PC-9 (cell line): ENCODE data around the gene BCL2. TPM values are rescaled to one million over a fixed set of nuclear protein-coding genes. Genes with fewer than 3 reads are reported as not detected.

Experiments
- BruUV-seq: library from RNA; stranded (reverse); fragments of 400-500 nt; replicated peaks from 2 replicates; lab custom pipeline; 2021; lab: Mats Ljungman, UMichigan
- CTCF ChIA-PET: fragments of 300-600 bp; sonication (Branson Sonifier 250); formaldehyde crosslinking; loops from one replicate; lab custom pipeline; 2022; ENCODE audit warnings: antibody characterized with exemption; lab: Charles Lee
- POLR2A ChIA-PET: fragments of 300-600 bp; sonication (Branson Sonifier 250); formaldehyde crosslinking; loops from one replicate; lab custom pipeline; 2022; ENCODE audit warnings: antibody characterized with exemption; ENCODE audit not compliant: unreplicated experiment; lab: Charles Lee
- DNase-seq, 2 experiments: peaks; one replicate each; pipeline versions ENCODE4 v3.0.0 to v3.0.0-alpha.2; 2015 to 2022; ENCODE audit warnings: mixed read lengths in 1 of 2
- H2AFZ ChIP-seq: fragments of 200-600 bp; sonication (generic); 2 replicates; pipeline ENCODE4 v1.8.1; 2017; ENCODE audit warnings: antibody characterized with exemption
- H3F3A ChIP-seq: fragments of 200-600 bp; sonication (generic); 2 replicates; pipeline ENCODE4 v1.8.1; 2017; ENCODE audit warnings: antibody characterized with exemption, mild to moderate bottlenecking, low read depth; ENCODE audit not compliant: insufficient read depth
- H3K27ac ChIP-seq: fragments of 200-600 bp; sonication (generic); 2 replicates; pipeline ENCODE4 v1.6.1; 2016; ENCODE audit warnings: mixed run types
- H3K27me3 ChIP-seq: fragments of 200-600 bp; sonication (generic); 2 replicates; pipeline ENCODE4 v1.6.1; 2016; ENCODE audit warnings: low read depth, mixed run types; ENCODE audit not compliant: insufficient read depth
- H3K36me3 ChIP-seq: fragments of 200-600 bp; sonication (generic); 2 replicates; pipeline ENCODE4 v1.6.1; 2016; ENCODE audit warnings: low read depth, mixed run types
- H3K4me1 ChIP-seq: fragments of 200-600 bp; sonication (generic); replicated peaks from 2 replicates; pipeline ENCODE4 v1.6.1; 2016; ENCODE audit warnings: mixed run types; ENCODE audit not compliant: insufficient read depth
- H3K4me2 ChIP-seq: fragments of 200-600 bp; sonication (generic); 2 replicates; pipeline ENCODE4 v1.6.1; 2017; ENCODE audit warnings: mixed run types
- H3K4me3 ChIP-seq: fragments of 200-600 bp; sonication (generic); 2 replicates; pipeline ENCODE4 v1.6.1; 2016; ENCODE audit warnings: mixed run types
- H3K79me2 ChIP-seq: fragments of 200-600 bp; sonication (generic); 2 replicates; pipeline ENCODE4 v1.6.1; 2017; ENCODE audit warnings: low read depth, mixed run types
- H3K9me2 ChIP-seq: fragments of 200-600 bp; sonication (generic); 2 replicates; pipeline ENCODE4 v1.8.1; 2017; ENCODE audit warnings: mild to moderate bottlenecking; ENCODE audit not compliant: insufficient read depth
- H3K9me3 ChIP-seq: fragments of 200-600 bp; sonication (generic); 2 replicates; pipeline ENCODE4 v1.8.1; 2016; ENCODE audit warnings: low read depth; ENCODE audit not compliant: insufficient read depth
- H4K20me1 ChIP-seq: fragments of 200-600 bp; sonication (generic); 2 replicates; pipeline ENCODE4 v1.8.1; 2017; ENCODE audit not compliant: insufficient read depth
- EZH2 ChIP-seq: fragments of 200-600 bp; sonication (generic); IDR thresholded peaks from 2 replicates; pipeline ENCODE4 v1.8.0; 2017; ENCODE audit warnings: antibody characterized with exemption, low read depth
- intact Hi-C: fragments of 100-400 bp; cut with micrococcal nuclease; formaldehyde crosslinking; loops from one replicate; pipeline ENCODE4 v1.10.0; 2022; ENCODE audit not compliant: unreplicated experiment
- total RNA-seq: library from RNA; stranded (reverse); gene quantifications from 2 replicates; pipeline ENCODE4 v1.2.3, GENCODE V29; 2021
- TF ChIP-seq, protein P1 (sequence below): fragments of 200-600 bp; sonication (generic); conservative IDR thresholded peaks from 2 replicates; pipeline ENCODE4 v1.6.1; 2017; ENCODE audit warnings: mixed run types, antibody characterized with exemption, mild to moderate bottlenecking, moderate library complexity

Gene BCL2
- total RNA-seq, 1 experiment from 2014 or later, result 2.0 TPM

DNA sequence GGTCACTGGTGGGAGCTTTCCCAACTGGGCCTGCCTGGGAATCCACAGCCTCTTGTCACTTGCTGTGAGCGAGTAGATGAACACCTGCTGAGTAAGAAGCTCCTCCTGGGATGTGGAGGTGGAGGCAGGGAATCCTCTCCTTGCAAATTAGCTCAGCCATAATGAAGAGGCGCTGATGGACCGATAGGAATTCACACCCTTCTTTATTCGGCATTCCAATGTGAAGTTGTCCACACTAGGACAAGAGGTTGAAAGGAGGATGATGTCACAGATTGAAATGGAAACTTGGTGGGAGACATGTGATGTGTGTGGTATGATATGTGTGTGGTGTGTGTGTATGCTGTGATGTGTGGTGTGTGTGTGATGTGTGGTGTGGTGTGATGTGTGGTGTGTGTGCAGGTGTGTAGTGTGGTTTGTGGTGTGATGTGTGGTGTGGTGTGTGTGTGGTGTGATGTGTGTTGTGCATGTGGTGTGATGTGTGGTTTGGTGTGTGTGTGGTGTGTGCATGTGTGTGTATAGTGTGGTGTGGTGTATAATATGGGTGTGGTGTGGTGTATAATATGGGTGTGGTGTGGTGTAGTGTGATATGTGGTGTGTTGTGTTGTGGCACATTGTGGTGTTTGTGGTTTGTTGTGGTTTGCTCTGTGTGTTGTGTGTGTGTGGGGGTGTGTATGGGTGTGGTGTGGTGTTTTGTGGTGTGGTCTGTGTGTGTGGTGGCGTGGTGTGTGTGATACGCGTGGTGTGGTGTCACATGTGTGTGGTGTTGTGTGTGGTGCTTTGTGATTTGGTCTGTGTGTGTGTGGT is 216.4 kb downstream of the BCL2 start:
- Histone ChIP-seq H3K79me2 (no peaks in the 10 kb centered on the region), H3K27me3 (no peaks in the 10 kb centered on the region), H3K4me3 (no peak overlapping the region), H3K4me1 (no peaks in the 10 kb centered on the region), H4K20me1 (no peaks in the 10 kb centered on the region), H3F3A (no peaks in the 10 kb centered on the region), H3K27ac (no peak overlapping the region), H3K4me2 (no peak overlapping the region), H3K9me2 (no peaks in the 10 kb centered on the region), H3K36me3 (no peaks in the 10 kb centered on the region), H3K9me3 (no peaks in the 10 kb centered on the region), H2AFZ (no peak overlapping the region)
- intact Hi-C loops, result no loop called here
- POLR2A ChIA-PET, result no interaction called here
- DNase-seq, result no peak
- CTCF ChIA-PET, result no interaction called here
- BruUV-seq, result no TSS peak
- TF ChIP-seq, protein P1, sequence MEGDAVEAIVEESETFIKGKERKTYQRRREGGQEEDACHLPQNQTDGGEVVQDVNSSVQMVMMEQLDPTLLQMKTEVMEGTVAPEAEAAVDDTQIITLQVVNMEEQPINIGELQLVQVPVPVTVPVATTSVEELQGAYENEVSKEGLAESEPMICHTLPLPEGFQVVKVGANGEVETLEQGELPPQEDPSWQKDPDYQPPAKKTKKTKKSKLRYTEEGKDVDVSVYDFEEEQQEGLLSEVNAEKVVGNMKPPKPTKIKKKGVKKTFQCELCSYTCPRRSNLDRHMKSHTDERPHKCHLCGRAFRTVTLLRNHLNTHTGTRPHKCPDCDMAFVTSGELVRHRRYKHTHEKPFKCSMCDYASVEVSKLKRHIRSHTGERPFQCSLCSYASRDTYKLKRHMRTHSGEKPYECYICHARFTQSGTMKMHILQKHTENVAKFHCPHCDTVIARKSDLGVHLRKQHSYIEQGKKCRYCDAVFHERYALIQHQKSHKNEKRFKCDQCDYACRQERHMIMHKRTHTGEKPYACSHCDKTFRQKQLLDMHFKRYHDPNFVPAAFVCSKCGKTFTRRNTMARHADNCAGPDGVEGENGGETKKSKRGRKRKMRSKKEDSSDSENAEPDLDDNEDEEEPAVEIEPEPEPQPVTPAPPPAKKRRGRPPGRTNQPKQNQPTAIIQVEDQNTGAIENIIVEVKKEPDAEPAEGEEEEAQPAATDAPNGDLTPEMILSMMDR, result no peak

DNA sequence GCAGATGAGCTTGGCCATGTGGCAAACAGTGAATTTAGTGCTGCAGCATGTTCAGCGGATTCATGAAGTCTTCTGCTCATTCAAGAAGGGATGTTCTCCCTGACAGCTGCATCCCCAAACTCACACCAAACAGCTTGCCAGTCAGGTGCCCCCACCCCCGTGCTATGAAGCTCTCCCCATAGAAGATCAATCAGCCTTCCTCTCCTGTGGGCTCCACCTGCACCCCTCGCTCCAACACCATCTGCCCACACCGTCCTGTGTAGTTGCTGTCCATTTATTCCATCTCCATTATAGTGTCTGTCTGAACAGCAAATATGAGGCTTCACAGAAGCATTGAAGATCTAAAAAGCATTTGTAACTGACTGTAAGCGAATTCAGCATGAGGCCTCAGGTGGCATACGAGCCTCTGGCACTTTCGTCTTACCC is 218.9 kb downstream of the BCL2 start:
- intact Hi-C loops, result no loop called here
- Histone ChIP-seq H3K4me1 (no peaks in the 10 kb centered on the region), H2AFZ (no peak overlapping the region), H3K4me2 (no peak overlapping the region), H3F3A (no peaks in the 10 kb centered on the region), H3K79me2 (no peaks in the 10 kb centered on the region), H3K27ac (no peak overlapping the region), H3K4me3 (no peak overlapping the region), H4K20me1 (no peaks in the 10 kb centered on the region), H3K36me3 (no peaks in the 10 kb centered on the region), H3K9me2 (no peaks in the 10 kb centered on the region), H3K9me3 (no peaks in the 10 kb centered on the region; the same call in 1 of the 2 replicates), H3K27me3 (no peaks in the 10 kb centered on the region)
- no peak for TF ChIP-seq EZH2
- TF ChIP-seq, protein P1, result no peak
- no peak for DNase-seq
- CTCF ChIA-PET, result no interaction called here
- no TSS peak for BruUV-seq
- POLR2A ChIA-PET, result no interaction called here

DNA sequence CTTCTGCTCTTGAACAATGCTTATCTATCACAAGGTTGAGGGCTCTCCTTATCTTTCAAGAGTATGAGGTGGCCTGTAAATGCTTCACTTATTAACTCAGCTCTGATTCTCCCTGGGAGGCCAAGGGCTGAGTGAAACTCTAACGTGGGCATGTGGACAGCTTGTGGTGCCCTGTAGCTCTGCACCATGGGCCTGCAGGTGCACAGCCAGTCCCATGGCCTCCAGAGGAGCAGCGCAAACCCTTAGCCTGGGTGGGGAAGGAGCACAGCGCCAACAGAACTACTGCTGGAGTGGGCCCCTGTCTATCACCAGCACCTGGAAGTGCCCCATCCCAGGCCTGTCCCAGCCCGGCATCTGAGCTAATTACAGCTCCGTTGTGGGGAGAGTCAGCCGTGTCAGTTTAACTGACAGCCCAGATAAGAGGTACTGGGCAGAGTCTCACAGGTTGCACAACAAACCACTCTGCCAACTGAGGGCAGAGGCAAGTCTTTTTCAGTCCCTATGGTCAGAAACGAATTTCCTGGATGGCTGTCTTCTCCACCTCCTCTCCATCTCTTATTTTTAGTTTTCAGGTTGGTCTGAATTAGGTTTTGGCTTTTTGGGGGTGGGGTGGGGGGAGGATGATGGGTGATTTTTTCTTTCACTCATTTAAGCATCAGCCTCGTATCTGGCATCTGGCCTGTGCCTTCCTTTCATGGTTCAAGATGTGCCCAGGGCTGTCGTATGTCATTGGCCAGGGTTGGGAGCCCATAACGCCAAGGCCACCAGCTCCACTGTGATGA is 219.5 kb downstream of the BCL2 start:
- DNase-seq, result no peak
- Histone ChIP-seq H3K79me2 (no peaks in the 10 kb centered on the region), H4K20me1 (no peaks in the 10 kb centered on the region), H3K4me1 (no peaks in the 10 kb centered on the region), H3K27ac (no peak overlapping the region), H2AFZ (no peak overlapping the region), H3K4me2 (no peak overlapping the region), H3K36me3 (no peaks in the 10 kb centered on the region), H3K4me3 (no peak overlapping the region), H3K27me3 (no peaks in the 10 kb centered on the region), H3F3A (no peaks in the 10 kb centered on the region), H3K9me2 (no peaks in the 10 kb centered on the region), H3K9me3 (no peaks in the 10 kb centered on the region; the same call in 1 of the 2 replicates)
- TF ChIP-seq EZH2, result no peak
- BruUV-seq, result no TSS peak
- CTCF ChIA-PET, result no interaction called here
- intact Hi-C loops, result no loop called here
- POLR2A ChIA-PET, result no interaction called here
